GM18508 (cell line): ENCODE results near the gene TGFBRAP1.

ENCODE experiments used
- ATAC-seq: cut with Tn5 transposase; IDR thresholded peaks from one replicate; pipeline ENCODE4 v1.9.1; 2021; ENCODE audit warnings: moderate number of reproducible peaks; ENCODE audit not compliant: insufficient read depth, unreplicated experiment

TGFBRAP1 gene

GRCh38 chr2:105248316-105249070 is 81.0 kb downstream of the TGFBRAP1 start:
- ATAC-seq = no peak

- ATAC-seq = no peak
These were observed 85.1 kb downstream of the TGFBRAP1 start for GRCh38 chr2:105244451-105244850.

GRCh38 chr2:105243961-105244360 is 85.6 kb downstream of the TGFBRAP1 start:
- ATAC-seq = no peak

- no peak for ATAC-seq
These were observed 87.1 kb downstream of the TGFBRAP1 start for GRCh38 chr2:105242286-105242993.

GRCh38 chr2:105241443-105241842 is 88.1 kb downstream of the TGFBRAP1 start, which contains the start of gene GPR45:
GPR45 (plus strand) TSS chr2:105241743; CDS start chr2:105241859, 116 bp downstream.
- ATAC-seq = no peak

- ATAC-seq = no peak
These were observed 89.6 kb downstream of the TGFBRAP1 start for GRCh38 chr2:105239924-105240323.

- ATAC-seq = no peak
These were observed 90.8 kb downstream of the TGFBRAP1 start for GRCh38 chr2:105238664-105239240.

- no peak for ATAC-seq
These were observed 92.3 kb downstream of the TGFBRAP1 start for GRCh38 chr2:105237045-105237765.

- ATAC-seq = no peak
These were observed 93.5 kb downstream of the TGFBRAP1 start for GRCh38 chr2:105236060-105236424.

- ATAC-seq = no peak
These were observed 94.0 kb downstream of the TGFBRAP1 start for GRCh38 chr2:105235388-105236059.

- ATAC-seq = no peak
These were observed 98.3 kb downstream of the TGFBRAP1 start for GRCh38 chr2:105231232-105231619.

- ATAC-seq = no peak
These were observed 105.1 kb downstream of the TGFBRAP1 start for GRCh38 chr2:105224444-105224843.

GRCh38 chr2:105220604-105221003 is 108.9 kb downstream of the TGFBRAP1 start:
- no peak for ATAC-seq

GRCh38 chr2:105215586-105216192 is 113.8 kb downstream of the TGFBRAP1 start:
- no peak for ATAC-seq
